HG02973 (cell line): ENCODE measurements around the gene ILKAP.

Experiments used
- ATAC-seq: cut with Tn5 transposase; IDR thresholded peaks from one replicate; pipeline ENCODE4 v1.9.1; 2021; ENCODE audit warnings: moderate library complexity; ENCODE audit not compliant: unreplicated experiment

The ILKAP gene

DNA sequence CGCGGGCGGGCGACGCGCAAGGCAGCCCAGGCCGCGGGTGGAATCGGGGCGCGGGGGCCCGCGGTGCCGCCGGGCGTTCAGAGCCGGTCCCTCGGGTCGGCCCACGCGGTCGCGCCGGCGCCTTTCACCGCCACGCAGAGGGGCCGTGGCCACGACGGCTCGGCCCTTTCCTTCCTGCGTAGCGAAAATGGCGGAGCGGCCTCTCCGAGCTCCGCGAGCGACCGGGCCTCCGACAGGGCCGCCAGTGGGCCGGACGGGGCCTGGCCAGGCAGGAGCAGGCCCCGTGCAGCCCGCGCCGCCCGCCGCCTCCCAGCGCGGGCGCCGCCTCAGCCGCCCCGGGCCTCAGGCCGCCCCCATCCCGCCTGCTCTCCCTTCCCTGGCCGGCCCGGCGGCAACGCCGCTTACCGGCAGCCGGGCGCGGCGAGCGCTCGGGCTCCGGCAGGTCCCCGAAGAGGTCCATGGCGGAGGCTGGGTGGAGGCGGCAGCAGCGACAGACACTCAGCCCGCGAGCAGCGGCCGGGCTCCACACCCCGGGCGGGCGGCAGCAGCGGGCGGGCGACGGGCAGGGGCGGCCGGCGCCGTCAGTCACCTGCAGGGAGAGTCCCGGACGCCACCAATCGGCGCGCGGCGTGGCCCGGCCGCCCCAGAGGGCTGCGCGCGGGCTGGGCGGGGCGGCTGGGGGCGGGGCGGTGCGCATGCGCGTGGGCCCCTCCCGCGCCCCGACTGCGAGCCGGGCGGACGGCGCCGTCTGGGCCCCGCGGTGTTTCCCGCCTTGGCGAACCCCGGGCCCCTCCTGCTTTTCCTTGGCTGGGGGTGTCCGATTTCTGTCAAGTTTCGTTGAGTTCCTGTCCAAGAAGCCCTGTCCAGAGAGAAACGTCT, at the start of gene ILKAP:
TSS of gene ILKAP (minus strand) at position 602 of the 879 bp plus-strand sequence. CDS start at position 460, 142 bp downstream.
- ATAC-seq: peak; percentile 93

DNA sequence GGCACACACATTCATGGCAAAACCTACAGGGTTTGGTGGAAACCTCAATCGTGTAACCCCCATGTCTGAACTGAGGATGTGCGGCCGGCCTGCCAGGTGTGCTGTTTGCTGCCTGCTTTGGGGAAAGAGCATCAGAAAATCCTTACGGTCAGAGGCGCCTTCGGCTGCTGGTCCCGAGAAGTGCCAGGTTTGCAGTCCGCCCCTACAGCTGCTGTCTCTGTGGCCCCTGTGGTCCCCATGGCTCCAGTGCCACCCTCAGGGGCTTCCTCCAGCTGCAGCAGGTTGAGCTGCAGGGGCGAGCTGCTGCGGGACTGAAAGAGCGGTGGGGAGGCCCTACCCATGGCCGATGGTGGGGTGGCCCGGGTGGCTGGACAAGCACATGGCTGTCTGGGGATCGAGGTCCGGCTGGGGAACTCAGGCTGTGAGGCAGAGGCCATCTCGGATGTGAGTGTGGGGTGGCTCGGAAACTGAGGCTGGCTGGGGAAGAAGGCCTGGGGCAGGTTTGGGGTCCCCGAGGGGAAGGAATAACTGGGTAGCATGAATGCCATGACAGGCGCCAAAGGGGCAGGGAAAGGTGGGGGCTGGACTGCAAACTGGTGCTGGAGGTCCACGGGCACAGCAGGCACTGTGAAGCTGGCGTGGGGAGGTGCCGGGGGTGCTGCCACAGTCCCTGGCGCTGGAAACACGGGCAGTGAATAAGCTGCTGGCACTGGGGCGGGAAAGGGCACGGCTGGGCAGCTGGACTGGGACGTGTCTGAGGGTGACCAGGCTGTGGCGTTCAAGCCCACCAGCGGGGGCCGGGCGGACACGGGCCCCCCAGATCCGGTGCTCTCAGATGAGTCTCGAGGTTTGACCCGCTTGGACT, 49.5 kb upstream of the ILKAP start:
- ATAC-seq: no peak

DNA sequence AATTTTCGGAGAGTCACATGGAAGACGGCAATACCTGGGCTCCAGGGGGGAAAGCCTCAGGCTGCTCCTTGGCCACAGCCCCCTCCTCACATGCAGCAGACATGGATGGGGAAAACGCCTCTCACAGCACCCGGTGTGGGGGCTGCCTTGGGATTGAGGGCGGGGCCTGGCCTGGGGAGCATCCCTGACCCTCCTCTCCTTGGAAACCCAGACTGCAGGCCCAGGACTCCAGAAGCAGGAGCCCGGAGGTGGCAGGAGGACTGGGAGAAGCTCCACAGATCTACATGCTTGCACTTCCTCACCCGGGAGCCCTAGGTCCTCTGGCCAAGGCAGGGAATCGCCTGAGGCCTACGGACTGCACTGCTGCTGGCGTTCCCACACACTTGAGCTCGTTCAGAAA, 48.5 kb upstream of the ILKAP start:
- ATAC-seq: no peak

DNA sequence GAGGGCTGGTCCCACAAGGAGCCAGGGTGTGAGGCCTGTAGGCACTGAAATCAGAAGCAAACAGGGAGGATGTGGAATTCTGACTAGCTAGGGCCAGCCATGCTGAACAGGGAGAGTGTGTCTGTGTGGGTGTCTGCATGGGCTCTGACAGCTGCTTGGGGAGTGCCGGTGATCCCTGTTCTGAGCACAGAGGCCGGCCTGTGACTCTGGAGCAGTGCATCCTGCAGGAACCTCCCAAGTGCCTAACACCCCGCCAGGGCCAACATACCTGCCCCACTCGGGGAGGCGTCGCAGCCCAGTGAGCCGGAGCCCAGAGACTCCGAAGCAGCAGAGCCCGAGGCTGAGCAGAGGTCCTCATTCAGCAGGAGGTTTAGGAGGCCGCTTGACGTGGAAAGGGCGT, 47.8 kb upstream of the ILKAP start:
- no peak for ATAC-seq

GRCh38 chr2:238250896-238251295, 47.4 kb upstream of the ILKAP start:
- ATAC-seq: no peak

GRCh38 chr2:238247841-238248453, 44.5 kb upstream of the ILKAP start:
- ATAC-seq: no peak

DNA sequence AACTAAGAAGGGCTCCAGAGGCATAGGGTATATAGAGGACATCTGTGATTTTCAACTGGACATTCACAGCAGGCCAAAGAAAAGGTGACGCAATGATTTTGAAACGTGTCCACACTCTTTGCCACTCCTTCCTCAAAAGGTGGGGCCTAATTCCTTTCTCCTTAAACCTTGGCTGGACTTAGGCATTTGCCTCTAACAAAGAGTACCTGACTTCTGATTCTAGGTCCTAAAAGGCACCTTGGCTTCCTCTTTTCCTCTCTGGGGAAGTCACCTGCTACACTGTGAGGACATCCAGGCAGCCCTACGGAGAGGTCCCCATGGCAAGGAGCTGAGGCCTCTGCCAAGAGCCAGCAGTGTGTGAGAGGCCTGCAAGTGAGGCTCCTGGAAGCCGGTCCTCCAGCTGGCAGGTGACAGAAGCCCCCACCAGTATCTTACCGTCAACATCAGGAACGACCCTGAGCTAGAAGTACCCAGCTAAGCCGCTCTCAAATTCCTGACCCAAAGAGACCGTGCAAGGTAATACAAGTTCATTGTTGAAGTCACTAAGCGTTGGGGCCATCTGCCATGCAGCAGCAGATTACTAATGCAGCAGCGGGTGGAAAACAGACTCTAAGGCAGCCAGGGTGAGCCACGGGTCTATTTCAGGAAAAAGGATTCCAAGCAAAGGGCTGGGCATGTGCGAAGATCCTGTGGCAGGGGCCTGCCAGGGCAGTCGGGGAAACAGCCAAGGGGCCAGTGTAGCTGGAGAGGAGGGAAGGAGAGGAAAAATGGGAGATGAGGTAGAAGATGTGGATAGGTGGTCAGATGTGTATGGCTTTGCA, 43.7 kb upstream of the ILKAP start:
- no peak for ATAC-seq

GRCh38 chr2:238244151-238244550, 40.7 kb upstream of the ILKAP start:
- ATAC-seq: no peak

DNA sequence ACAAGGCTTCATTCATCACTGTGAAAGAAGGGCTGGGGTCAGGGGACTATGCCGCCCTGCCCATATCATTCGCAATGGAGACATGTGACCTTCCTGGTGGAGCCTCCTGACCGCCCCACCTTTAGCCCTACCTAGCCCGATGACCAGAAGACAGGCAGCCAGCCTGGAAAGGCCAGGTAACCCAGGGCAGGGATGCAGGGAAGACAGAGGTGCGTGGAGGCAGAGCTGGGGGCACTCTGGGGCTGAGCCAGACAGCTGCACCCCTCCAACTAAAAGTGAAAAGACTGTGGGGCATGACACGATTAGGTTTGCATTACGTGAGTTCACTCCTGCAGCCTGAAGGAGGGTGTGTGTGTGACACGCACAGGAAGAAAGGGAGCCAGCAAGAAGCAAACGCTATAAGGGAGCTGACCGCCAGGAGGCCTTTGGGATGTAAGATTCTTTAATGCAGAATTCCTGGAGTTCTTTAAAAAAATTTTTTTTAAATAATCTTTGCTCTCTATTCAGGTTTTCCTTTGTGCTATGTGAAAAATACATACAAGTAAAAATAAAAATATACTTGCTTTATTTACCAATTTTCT, 40.1 kb upstream of the ILKAP start:
- ATAC-seq: no peak

DNA sequence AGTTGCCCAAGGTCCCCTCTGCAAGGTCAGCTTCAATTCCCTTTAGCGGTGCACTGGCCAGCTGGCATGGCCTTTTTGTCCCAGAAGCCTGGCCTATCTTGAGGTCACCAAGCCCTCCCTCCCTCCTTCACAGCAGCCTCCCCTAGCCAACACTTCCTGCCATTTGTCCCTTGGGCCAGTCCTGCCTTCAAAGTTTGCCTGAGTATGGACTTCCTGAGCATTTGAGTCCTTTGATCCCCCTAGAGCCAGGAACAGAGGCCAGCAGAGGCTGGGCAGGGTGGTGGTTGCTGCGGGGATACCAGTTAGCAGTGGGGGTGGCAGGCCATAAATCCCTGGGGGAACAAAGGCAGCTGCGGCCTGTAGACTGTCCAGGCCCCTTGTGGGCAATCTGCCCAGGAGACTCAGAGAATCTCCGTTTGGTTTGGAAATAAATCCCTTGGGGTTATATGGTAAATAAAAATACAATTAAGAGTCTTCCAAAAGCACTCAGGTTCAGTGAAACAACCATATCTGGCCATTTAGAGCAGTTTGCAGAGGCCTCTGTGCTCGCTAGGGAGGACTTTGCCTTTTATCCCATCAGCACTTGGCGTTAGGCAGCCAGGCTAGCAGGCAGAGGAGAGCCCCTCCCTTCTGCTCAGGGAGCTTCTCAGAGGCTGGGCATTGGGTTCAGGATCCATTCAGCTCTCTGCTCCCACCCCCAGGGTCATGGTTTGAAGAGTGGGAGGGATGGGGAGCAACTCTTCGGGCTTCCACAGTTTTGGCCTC, 39.4 kb upstream of the ILKAP start:
- no peak for ATAC-seq

DNA sequence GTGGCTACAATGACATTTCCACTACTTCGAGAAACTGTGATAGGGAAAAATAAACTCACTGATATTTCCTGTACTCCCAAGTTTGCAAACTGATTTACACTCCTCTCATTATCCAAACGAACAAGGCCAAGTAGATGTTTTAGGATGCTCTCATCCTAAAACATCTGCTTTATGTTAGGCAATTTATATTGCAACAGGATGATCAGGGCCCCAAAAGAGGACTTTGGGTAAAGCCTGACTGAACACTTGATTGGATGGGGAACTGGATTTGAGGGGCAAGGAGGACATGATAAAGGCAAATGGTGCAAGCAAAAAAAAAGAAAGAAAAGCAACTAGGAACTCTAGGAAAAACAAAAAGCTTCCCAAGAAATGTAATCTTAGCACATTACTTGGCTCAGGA, 38.5 kb upstream of the ILKAP start:
- no peak for ATAC-seq

GRCh38 chr2:238240757-238241711, 37.5 kb upstream of the ILKAP start:
- no peak for ATAC-seq

DNA sequence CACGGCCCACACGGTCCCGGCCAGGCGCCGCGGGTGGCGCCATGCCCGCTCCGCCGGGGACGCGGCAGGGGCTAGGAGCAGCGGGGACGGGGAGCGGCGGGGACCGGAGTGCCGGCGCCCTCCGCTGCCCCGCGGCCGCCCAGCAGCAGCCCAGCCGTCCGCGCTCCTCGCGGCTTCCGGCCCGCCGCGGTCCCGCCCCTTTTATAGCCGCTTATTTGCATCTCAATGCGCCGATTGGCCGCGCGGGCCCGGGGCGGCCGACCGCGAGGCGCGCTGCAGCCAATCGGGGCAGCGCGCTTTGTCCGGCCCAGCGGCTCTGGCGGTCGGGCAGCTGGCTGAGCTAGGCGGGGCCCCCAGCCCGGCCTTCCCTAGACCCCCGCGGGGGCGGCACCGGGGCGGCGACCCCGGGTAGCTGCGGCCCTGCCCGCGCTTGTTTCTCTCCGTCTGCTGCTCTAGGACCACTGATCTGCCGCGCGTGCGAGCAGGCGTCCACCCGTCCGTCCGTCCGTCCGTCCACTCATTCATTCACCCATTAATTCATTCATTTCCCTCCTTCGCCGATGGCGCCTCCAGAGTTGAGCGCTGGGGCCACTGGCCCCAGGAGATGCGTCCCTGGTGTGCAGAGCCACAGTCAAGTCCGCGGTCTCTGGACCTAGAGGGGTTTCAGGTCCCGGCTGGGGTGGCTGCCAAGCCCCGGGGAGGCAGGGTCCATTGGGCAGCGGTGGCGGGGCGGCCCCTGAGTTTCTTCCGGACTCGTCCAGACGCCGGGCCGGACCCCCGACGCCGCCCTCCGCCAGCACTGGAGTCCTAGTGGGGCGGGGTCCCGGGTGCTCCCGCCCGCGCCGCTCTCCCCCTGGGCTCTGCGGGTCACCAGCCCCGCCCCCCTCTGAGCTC, 36.6 kb upstream of the ILKAP start, which contains the start of gene HES6:
TSS of gene HES6 (minus strand) at position 176 of the 894 bp plus-strand sequence. CDS start at position 43, 133 bp downstream.
- ATAC-seq: peak; percentile 88

- ATAC-seq: no peak
Observed at GRCh38 chr2:238239543-238239862, 36.0 kb upstream of the ILKAP start.

GRCh38 chr2:238238766-238239542, 35.5 kb upstream of the ILKAP start:
- ATAC-seq: no peak

DNA sequence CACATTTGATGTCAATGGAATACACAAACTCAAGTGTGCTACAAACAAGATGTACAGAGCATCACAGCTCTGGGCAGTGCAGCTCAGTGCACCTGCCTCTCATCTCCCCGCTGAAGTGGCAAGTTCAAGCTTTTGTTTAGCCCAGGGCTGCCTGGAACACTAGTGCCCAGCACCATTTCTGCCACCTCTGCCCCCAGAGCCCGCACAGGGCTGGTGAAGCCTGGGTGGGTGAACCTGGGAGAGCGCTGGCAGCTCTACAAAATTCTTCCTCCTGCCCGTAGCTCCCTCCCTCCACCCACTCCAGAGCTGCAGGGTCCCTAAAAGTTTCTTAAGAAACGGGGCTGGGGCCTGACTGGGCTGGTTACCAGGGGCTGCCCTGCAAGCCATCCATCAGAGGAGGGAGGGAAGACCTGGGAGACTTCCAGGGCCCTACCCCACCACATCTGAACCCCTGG, 34.8 kb upstream of the ILKAP start:
- ATAC-seq: no peak
